CD4-positive, alpha-beta T cell treated with Interleukin-4 for 1 hour (primary cell): Measurements from ENCODE around the gene PSMB7.

Experiments
- DNase-seq, 2 donors: peaks; one replicate each; pipeline ENCODE4 v3.0.0-alpha.2; 2020 to 2022

PSMB7 gene

GRCh38 chr9:124409410-124409809 is 5.8 kb downstream of the PSMB7 start:
- no peak for DNase-seq

- no peak for DNase-seq
These were observed 12.0 kb downstream of the PSMB7 start for GRCh38 chr9:124403246-124403645.

- DNase-seq = no peak
These were observed 15.0 kb downstream of the PSMB7 start for GRCh38 chr9:124399968-124400940.

GRCh38 chr9:124399323-124399967 is 15.8 kb downstream of the PSMB7 start:
- no peak for DNase-seq

GRCh38 chr9:124398191-124398935 is 16.9 kb downstream of the PSMB7 start:
- no peak for DNase-seq

GRCh38 chr9:124395826-124396225 is 19.4 kb downstream of the PSMB7 start:
- DNase-seq = no peak

GRCh38 chr9:124394596-124394995 is 20.6 kb downstream of the PSMB7 start:
- DNase-seq = peak in 1 of 2 donors; percentile 10

- no peak for DNase-seq
These were observed 21.1 kb downstream of the PSMB7 start for GRCh38 chr9:124394167-124394566.

GRCh38 chr9:124392871-124393460 is 22.3 kb downstream of the PSMB7 start:
- DNase-seq = no peak

GRCh38 chr9:124392254-124392870 is 22.9 kb downstream of the PSMB7 start:
- DNase-seq = peak in 1 of 2 donors; percentile 40

GRCh38 chr9:124390794-124391658 is 24.2 kb downstream of the PSMB7 start:
- no peak for DNase-seq

GRCh38 chr9:124389146-124389939 is 25.9 kb downstream of the PSMB7 start:
- DNase-seq = no peak

- DNase-seq = no peak
These were observed 26.8 kb downstream of the PSMB7 start for GRCh38 chr9:124388275-124389048.

GRCh38 chr9:124386201-124386600 is 29.0 kb downstream of the PSMB7 start:
- DNase-seq = no peak

GRCh38 chr9:124385623-124386022 is 29.6 kb downstream of the PSMB7 start:
- DNase-seq = no peak

GRCh38 chr9:124384846-124385245 is 30.4 kb downstream of the PSMB7 start:
- DNase-seq = no peak

- DNase-seq = no peak
These were observed 31.0 kb downstream of the PSMB7 start for GRCh38 chr9:124384210-124384609.

- DNase-seq = no peak
These were observed 33.9 kb downstream of the PSMB7 start for GRCh38 chr9:124381170-124381945.
